A549 (cell line): Measurements from ENCODE around the gene CUZD1. TPM values are rescaled to one million over a fixed set of nuclear protein-coding genes. Genes with fewer than 3 reads are reported as not detected.

Source experiments
- ATAC-seq, 2 experiments: fragments of 200-7000 bp in 1 of 2; fragments of >200 bp in 1 of 2; cut with Nextera tagmentation in 1 of 2; cut with Tn5 transposase in 1 of 2; 3 replicates each; pipeline versions ENCODE4 v1.8.0 to v1.9.1; 2018 to 2020; ENCODE audit warnings: mild to moderate bottlenecking in 1 of 2, moderate library complexity in 1 of 2
- CTCF ChIA-PET: fragments of 300-600 bp; sonication (Branson Sonifier 250); formaldehyde crosslinking; extraction: SDS; loops from one replicate; lab custom pipeline; 2021; ENCODE audit warnings: antibody characterized with exemption, inconsistent platforms; lab: Yijun Ruan, JAX
- POLR2A ChIA-PET: fragments of 350-600 bp; formaldehyde crosslinking; extraction: SDS; loops from one replicate; lab custom pipeline; 2021; ENCODE audit warnings: antibody characterized with exemption, inconsistent platforms; lab: Yijun Ruan, JAX
- DNase-seq, 2 experiments: peaks; one replicate each; pipeline versions ENCODE4 v3.0.0 to v3.0.0-alpha.2; 2011 to 2016; ENCODE audit warnings: low read depth in 1 of 2, low spot score in 1 of 2
- FAIRE-seq: peaks from 2 replicates; lab custom pipeline; 2011; peaks lifted over from hg19 to GRCh38; lab: Jason Lieb, UNC
- H3K27ac ChIP-seq, 2 experiments: fragments of >200 bp; sonication (Bioruptor Twin); formaldehyde crosslinking; 3 replicates each; pipeline ENCODE4 v1.5.1; 2016 to 2017
- H3K4me1 ChIP-seq: fragments of >200 bp; sonication (Bioruptor Twin); formaldehyde crosslinking; 3 replicates; pipeline ENCODE4 v1.6.1; 2016
- H3K4me2 ChIP-seq: fragments of >200 bp; sonication (Bioruptor Twin); formaldehyde crosslinking; 3 replicates; pipeline ENCODE4 v1.6.1; 2016
- H3K4me3 ChIP-seq: fragments of >200 bp; sonication (Bioruptor Twin); formaldehyde crosslinking; 3 replicates; pipeline ENCODE4 v1.5.1; 2016
- H3K9me3 ChIP-seq: fragments of >200 bp; sonication (Bioruptor Twin); formaldehyde crosslinking; 3 replicates; pipeline ENCODE4 v1.6.1; 2016
- CHD2 ChIP-seq: fragments of 150-350 bp; IDR thresholded peaks from 2 replicates; pipeline ENCODE4 v1.6.1; 2014; ENCODE audit warnings: low read length; ENCODE audit not compliant: partially characterized antibody
- CHD4 ChIP-seq: fragments of 200-600 bp; sonication (generic); IDR thresholded peaks from 2 replicates; pipeline ENCODE4 v1.6.1; 2016; ENCODE audit warnings: antibody characterized with exemption, mild to moderate bottlenecking, borderline replicate concordance
- CTCF ChIP-seq: fragments of >200 bp; sonication (Bioruptor Twin); formaldehyde crosslinking; IDR thresholded peaks from 3 replicates; pipeline ENCODE4 v1.5.1; 2016
- EHF ChIP-seq: fragments of 250-450 bp; sonication (Bioruptor Pico); IDR thresholded peaks from 2 replicates; pipeline ENCODE4 v1.5.0; 2020; ENCODE audit warnings: mild to moderate bottlenecking
- EHMT2 ChIP-seq: fragments of 200-600 bp; sonication (generic); IDR thresholded peaks from 2 replicates; pipeline ENCODE4 v1.6.1; 2016; ENCODE audit warnings: antibody characterized with exemption, low read depth, mild to moderate bottlenecking, moderate library complexity
- EP300 ChIP-seq, 2 experiments: fragments of >200 bp; sonication (Bioruptor Twin); formaldehyde crosslinking; IDR thresholded peaks; 2 replicates in 1 of 2; 3 replicates in 1 of 2; pipeline ENCODE4 v1.6.1; 2016 to 2017
- FOXS1 ChIP-seq: fragments of 250-450 bp; sonication (Bioruptor Pico); IDR thresholded peaks from 2 replicates; pipeline ENCODE4 v1.5.0; 2020; ENCODE audit warnings: mild to moderate bottlenecking, moderate library complexity
- GATA3 ChIP-seq: IDR thresholded peaks from 2 replicates; pipeline ENCODE4 v1.6.1; 2012; ENCODE audit warnings: borderline replicate concordance
- HDAC2 ChIP-seq: fragments of 200-600 bp; sonication (generic); IDR thresholded peaks from 2 replicates; pipeline ENCODE4 v1.6.1; 2016
- HES2 ChIP-seq: fragments of >200 bp; sonication (Bioruptor Twin); formaldehyde crosslinking; IDR thresholded peaks from 2 replicates; pipeline ENCODE4 v1.6.1; 2016
- HEYL ChIP-seq: fragments of 250-450 bp; sonication (Bioruptor Pico); IDR thresholded peaks from 2 replicates; pipeline ENCODE4 v1.8.0; 2021; ENCODE audit warnings: mild to moderate bottlenecking, moderate library complexity
- HOXB5 ChIP-seq: fragments of 250-450 bp; sonication (Bioruptor Pico); IDR thresholded peaks from 2 replicates; pipeline ENCODE4 v1.5.0; 2020; ENCODE audit warnings: mild to moderate bottlenecking, moderate library complexity
- JUNB ChIP-seq: fragments of >200 bp; sonication (Bioruptor Twin); formaldehyde crosslinking; IDR thresholded peaks from 2 replicates; pipeline ENCODE4 v1.6.1; 2016
- KDM5A ChIP-seq: fragments of 200-600 bp; sonication (generic); IDR thresholded peaks from 2 replicates; pipeline ENCODE4 v1.6.1; 2016; ENCODE audit warnings: antibody characterized with exemption, mild to moderate bottlenecking
- MAX ChIP-seq: IDR thresholded peaks from 2 replicates; pipeline ENCODE4 v1.6.1; 2012
- NFE2L2 ChIP-seq: fragments of 150-350 bp; conservative IDR thresholded peaks from 2 replicates; pipeline ENCODE4 v1.6.1; 2014; ENCODE audit warnings: low read length
- NR3C1 ChIP-seq: fragments of >200 bp; sonication (Bioruptor Twin); formaldehyde crosslinking; IDR thresholded peaks from 3 replicates; pipeline ENCODE4 v1.6.1; 2017
- POLR2AphosphoS2 ChIP-seq: conservative IDR thresholded peaks from 2 replicates; pipeline ENCODE4 v1.6.1; 2012; ENCODE audit warnings: low read length, improper control_type of control experiment, inconsistent platforms
- REST ChIP-seq: fragments of 200-600 bp; sonication (generic); IDR thresholded peaks from 2 replicates; pipeline ENCODE4 v1.6.1; 2016; ENCODE audit warnings: antibody characterized with exemption, mild to moderate bottlenecking, moderate library complexity
- RNF2 ChIP-seq: fragments of 200-600 bp; sonication (generic); IDR thresholded peaks from 2 replicates; pipeline ENCODE4 v1.6.1; 2016; ENCODE audit warnings: low read depth, mild to moderate bottlenecking, antibody characterized with exemption, moderate library complexity, borderline replicate concordance
- SREBF2 ChIP-seq: fragments of 450-650 bp; IDR thresholded peaks from 2 replicates; pipeline ENCODE4 v1.6.1; 2014; ENCODE audit warnings: mild to moderate bottlenecking, moderate library complexity
- WGBS: methylation state at CpG from one replicate; pipeline ENCODE4 v1.1.6; 2017; ENCODE audit errors: missing lambda C conversion rate; 5-methylcytosine and 5-hydroxymethylcytosine counted together
- polyA plus RNA-seq, 4 experiments: library from polyadenylated mRNA; depleted of rRNA in 3 of 4; stranded (reverse); fragments of >200 nt; fragmentation: RNase III in 1 of 4; extraction: RNeasy Plus Mini Kit Qiagen cat#74134 plus additional on column Dnase treatment in 1 of 4; gene quantifications; 2 replicates in 3 of 4; 3 replicates in 1 of 4; pipeline ENCODE4 v1.2.3, GENCODE V29; 2011 to 2017
- TF ChIP-seq, protein P1 (sequence below): IDR thresholded peaks from 2 replicates; pipeline ENCODE4 v1.6.1; 2012; ENCODE audit warnings: low read depth, borderline replicate concordance
- TF ChIP-seq, protein P2 (sequence below): IDR thresholded peaks from 2 replicates; pipeline ENCODE4 v1.6.1; 2012

The CUZD1 gene
- polyA plus RNA-seq, 2 of the 4 experiments (the other 2 are of a cell fraction): 1.4 to 2.8 TPM

DNA sequence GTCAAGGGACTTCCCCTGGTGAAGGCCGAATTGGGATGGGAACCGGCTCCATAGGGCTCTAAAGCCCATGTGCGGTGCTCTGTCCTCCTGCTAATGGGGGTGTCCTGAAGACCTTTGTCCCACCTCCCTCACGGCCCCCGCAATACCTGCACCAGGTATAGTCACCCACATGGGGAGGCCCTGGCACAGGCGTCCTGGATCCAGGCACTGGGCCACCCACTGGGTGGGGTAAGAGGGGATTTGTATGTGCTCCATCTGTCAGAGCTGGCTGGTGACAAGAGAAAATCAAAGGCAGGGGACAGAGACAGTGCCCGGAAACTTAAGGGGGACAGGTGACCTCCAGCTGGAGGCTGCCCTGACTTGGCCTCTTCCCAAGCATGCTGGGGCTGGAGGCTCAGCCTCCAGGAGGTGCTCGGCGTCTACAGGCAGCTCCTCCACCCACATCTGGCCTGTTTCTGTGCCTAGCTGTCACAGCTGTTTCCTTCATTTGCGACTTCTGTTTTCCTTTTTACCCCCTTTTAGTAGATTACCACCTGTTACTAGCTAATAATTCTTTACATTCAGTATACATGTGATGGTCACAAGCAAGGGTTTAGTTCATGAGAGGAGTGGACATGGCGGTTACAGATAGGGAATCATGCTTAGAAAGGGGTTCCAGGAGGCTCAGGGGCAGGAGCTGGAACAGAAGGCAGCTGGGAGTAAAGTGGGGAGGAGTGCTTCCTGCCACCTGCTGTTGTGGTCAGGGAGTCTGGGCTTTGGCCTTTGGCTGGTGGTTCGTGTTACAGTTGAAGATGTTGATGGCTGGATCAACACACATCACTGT, 2.3 kb upstream of the CUZD1 start (continued):
- TF ChIP-seq CTCF: no peak
- TF ChIP-seq NFE2L2: no peak
- no peak for TF ChIP-seq NR3C1
- TF ChIP-seq FOXS1 (CRISPR knock-in tag): no peak
- no peak for TF ChIP-seq POLR2AphosphoS2
- TF ChIP-seq, protein P1, sequence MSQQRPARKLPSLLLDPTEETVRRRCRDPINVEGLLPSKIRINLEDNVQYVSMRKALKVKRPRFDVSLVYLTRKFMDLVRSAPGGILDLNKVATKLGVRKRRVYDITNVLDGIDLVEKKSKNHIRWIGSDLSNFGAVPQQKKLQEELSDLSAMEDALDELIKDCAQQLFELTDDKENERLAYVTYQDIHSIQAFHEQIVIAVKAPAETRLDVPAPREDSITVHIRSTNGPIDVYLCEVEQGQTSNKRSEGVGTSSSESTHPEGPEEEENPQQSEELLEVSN: no peak
- no peak for TF ChIP-seq CHD2

GRCh38 chr10:122844146-122844545, 1.5 kb downstream of the CUZD1 start:
- Histone ChIP-seq H3K4me3 (no peak overlapping the region), H3K9me3 (peaks cover 13% of the 10 kb centered on the region), H3K4me1 (no peaks in the 10 kb centered on the region), H3K27ac (no peak overlapping the region), H3K4me2 (no peak overlapping the region)
- CTCF ChIA-PET: no interaction called here
- ATAC-seq: no peak
- FAIRE-seq: no peak
- POLR2A ChIA-PET: no interaction called here
- TF ChIP-seq HES2: no peak
- TF ChIP-seq HOXB5 (CRISPR knock-in tag): no peak
- TF ChIP-seq KDM5A: no peak
- no peak for TF ChIP-seq EHMT2
- TF ChIP-seq CHD4: no peak
- TF ChIP-seq REST: no peak
- no peak for TF ChIP-seq JUNB
- TF ChIP-seq HDAC2: no peak
- no peak for TF ChIP-seq EP300 (IDR thresholded peaks at IDR 0.05)
- TF ChIP-seq FOXS1 (CRISPR knock-in tag): no peak
- no peak for TF ChIP-seq EHF (CRISPR knock-in tag)
- no peak for TF ChIP-seq GATA3
- TF ChIP-seq MAX: no peak
- TF ChIP-seq SREBF2: no peak
- TF ChIP-seq RNF2: no peak
- no peak for TF ChIP-seq HEYL (CRISPR knock-in tag)
- TF ChIP-seq NFE2L2: no peak
- TF ChIP-seq, protein P2, sequence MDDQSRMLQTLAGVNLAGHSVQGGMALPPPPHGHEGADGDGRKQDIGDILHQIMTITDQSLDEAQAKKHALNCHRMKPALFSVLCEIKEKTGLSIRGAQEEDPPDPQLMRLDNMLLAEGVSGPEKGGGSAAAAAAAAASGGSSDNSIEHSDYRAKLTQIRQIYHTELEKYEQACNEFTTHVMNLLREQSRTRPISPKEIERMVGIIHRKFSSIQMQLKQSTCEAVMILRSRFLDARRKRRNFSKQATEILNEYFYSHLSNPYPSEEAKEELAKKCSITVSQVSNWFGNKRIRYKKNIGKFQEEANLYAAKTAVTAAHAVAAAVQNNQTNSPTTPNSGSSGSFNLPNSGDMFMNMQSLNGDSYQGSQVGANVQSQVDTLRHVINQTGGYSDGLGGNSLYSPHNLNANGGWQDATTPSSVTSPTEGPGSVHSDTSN: no peak
- WGBS: 91% methylated on average over 4 of the region's 4 CpGs
- DNase-seq: no peak
